BLaER1 (cell line): ENCODE results near the gene MESP2.

Source experiments
- H3K27ac ChIP-seq: shearing (Covaris generic); formaldehyde crosslinking; 2 replicates; pipeline ENCODE4 v1.8.1; 2022
- H3K27me3 ChIP-seq: shearing (Covaris generic); formaldehyde crosslinking; 2 replicates; pipeline ENCODE4 v1.8.1; 2022
- H3K36me3 ChIP-seq: shearing (Covaris generic); formaldehyde crosslinking; 2 replicates; pipeline ENCODE4 v1.8.1; 2022
- H3K4me1 ChIP-seq: shearing (Covaris generic); formaldehyde crosslinking; 2 replicates; pipeline ENCODE4 v1.8.1; 2022
- H3K4me2 ChIP-seq: shearing (Covaris generic); formaldehyde crosslinking; 2 replicates; pipeline ENCODE4 v1.8.1; 2022
- H3K4me3 ChIP-seq: shearing (Covaris generic); formaldehyde crosslinking; 2 replicates; pipeline ENCODE4 v1.8.1; 2022
- H3K9ac ChIP-seq: shearing (Covaris generic); formaldehyde crosslinking; 2 replicates; pipeline ENCODE4 v1.8.1; 2022
- H3K9me3 ChIP-seq: shearing (Covaris generic); formaldehyde crosslinking; 2 replicates; pipeline ENCODE4 v1.8.1; 2022
- H4K20me1 ChIP-seq: shearing (Covaris generic); formaldehyde crosslinking; 2 replicates; pipeline ENCODE4 v1.8.1; 2022
- Cebpa-rat ChIP-seq: shearing (Covaris generic); IDR thresholded peaks from 2 replicates; pipeline ENCODE4 v1.8.1; 2022

MESP2 gene

DNA sequence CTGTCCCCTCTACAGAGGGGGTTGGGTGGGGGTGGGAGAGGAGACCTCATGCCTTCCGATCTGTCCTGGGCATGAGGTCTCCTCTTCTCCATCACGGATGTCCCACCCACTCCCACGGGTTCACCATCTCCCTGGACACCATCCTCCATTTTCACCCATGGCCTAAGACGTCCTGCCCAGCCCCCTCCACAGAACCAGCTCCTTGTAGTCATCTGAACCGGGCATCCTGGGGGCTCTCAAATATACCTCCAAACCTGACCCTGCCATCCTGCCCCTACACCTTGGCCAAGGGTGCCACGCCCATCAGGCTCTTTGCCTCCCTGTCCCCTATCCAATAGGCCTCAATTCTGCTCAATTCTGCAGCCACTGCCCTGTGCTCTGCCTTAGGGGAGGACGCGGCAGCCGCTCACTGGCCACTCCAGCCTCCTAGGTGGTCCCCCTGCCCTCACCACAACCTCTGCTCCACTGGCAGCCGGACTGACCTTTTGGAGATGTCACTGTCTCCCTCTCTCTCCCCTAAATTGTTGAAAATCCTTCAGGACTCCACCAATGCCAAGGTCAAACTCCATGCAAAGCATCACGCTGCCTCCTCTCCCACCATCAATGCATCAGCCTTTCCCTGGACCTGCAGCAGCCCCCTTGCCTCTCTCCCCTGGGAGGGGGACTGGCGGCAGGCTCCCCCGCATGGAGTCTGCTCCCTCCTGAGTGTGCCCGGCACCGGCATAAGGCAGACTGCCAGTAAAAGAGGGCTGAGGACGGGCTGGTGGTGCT, 47.9 kb downstream of the MESP2 start:
- no peaks in the 10 kb centered on the region for H3K9me3 ChIP-seq
- peak overlapping the region; percentile 66 for H3K4me2 ChIP-seq
- no peak for TF ChIP-seq Cebpa-rat
- no peaks in the 10 kb centered on the region for H3K27me3 ChIP-seq
- no peaks in the 10 kb centered on the region for H3K36me3 ChIP-seq
- no peak overlapping the region for H3K4me3 ChIP-seq
- peaks cover 13% of the 10 kb centered on the region for H4K20me1 ChIP-seq
- peaks cover 35% of the 10 kb centered on the region for H3K4me1 ChIP-seq
- no peak overlapping the region for H3K9ac ChIP-seq
- H3K27ac ChIP-seq, result no peak overlapping the region

GRCh38 chr15:89824607-89824867, 48.4 kb downstream of the MESP2 start:
- Histone ChIP-seq H4K20me1 (peaks cover 19% of the 10 kb centered on the region), H3K27me3 (no peaks in the 10 kb centered on the region), H3K4me2 (no peak overlapping the region), H3K9ac (no peak overlapping the region), H3K9me3 (no peaks in the 10 kb centered on the region), H3K4me1 (peaks cover 35% of the 10 kb centered on the region), H3K36me3 (no peaks in the 10 kb centered on the region), H3K27ac (no peak overlapping the region), H3K4me3 (no peak overlapping the region)
- TF ChIP-seq Cebpa-rat, result no peak

DNA sequence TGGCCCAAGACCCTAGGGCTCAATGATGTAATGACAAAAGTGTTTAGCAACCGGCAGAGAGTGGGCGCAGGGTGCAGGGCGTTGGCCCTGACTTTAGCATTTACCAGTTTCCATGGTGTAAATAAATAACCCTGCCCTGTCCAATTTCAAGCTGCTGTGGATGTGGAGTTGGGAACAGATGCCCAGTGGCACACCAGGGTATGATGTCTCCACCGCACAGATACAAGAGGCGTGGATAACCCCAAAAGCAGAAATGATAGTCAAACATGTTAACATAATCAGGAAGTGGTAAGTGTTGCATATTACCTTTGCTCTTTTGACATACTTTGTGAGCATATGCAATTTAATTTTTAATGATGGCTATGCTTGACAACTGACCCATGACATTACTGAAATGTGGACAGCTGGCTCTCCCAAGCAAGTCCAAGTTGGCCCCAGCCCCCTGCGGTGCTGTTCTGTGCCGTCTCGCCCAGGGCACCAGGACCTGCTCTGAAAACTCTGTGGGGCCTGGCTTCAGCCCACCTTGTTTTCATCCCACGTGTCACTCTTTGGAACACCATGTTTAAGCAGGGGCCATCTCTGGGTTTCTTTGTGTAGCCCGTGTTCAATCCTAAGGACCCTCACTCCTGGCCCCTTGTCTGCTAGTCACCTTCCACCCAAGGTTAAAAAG, 49.3 kb downstream of the MESP2 start:
- peaks cover 35% of the 10 kb centered on the region for H3K4me1 ChIP-seq

GRCh38 chr15:89826671-89827655, 50.8 kb downstream of the MESP2 start:
- no peaks in the 10 kb centered on the region for H3K27me3 ChIP-seq
- peaks cover 41% of the 10 kb centered on the region for H4K20me1 ChIP-seq
- H3K9me3 ChIP-seq, result no peaks in the 10 kb centered on the region
- no peak for TF ChIP-seq Cebpa-rat
- no peak overlapping the region for H3K27ac ChIP-seq
- peaks cover 40% of the 10 kb centered on the region for H3K4me1 ChIP-seq
- H3K4me2 ChIP-seq, result no peak overlapping the region
- H3K4me3 ChIP-seq, result no peak overlapping the region
- H3K9ac ChIP-seq, result no peak overlapping the region
- H3K36me3 ChIP-seq, result 0 out of 2 replicates have a peak, but pooled peaks cover under 1% of the 10 kb centered on the region

More for the DNA sequence above, 49.3 kb downstream of the MESP2 start:
- no peak for TF ChIP-seq Cebpa-rat
- no peak overlapping the region for H3K4me2 ChIP-seq
- H3K27ac ChIP-seq, result no peak overlapping the region
- H3K4me3 ChIP-seq, result no peak overlapping the region
- no peaks in the 10 kb centered on the region for H3K36me3 ChIP-seq
- no peaks in the 10 kb centered on the region for H3K9me3 ChIP-seq
- no peaks in the 10 kb centered on the region for H3K27me3 ChIP-seq
- peaks cover 26% of the 10 kb centered on the region for H4K20me1 ChIP-seq
- no peak overlapping the region for H3K9ac ChIP-seq

DNA sequence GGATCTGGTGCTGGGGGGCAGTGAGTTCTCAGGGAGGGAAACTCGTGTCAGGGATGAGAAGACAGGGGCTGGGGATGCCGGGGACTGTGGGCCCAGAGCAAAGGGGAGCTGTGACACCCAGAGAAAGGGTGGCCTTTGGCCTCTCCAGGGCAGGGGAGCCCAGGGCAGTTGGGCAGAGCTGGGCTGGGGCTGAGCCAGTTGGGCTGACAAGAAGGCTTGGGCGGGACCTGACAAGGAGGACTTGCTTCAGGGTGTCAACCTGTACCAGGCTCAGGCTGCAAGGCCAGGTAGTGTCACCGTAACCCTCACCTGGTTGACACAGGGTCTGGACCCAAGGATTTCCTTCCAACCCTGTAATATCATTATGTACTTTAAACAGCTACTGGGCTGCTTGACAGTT, 51.7 kb downstream of the MESP2 start:
- no peak for TF ChIP-seq Cebpa-rat
- Histone ChIP-seq H3K4me1 (peaks cover 32% of the 10 kb centered on the region), H3K9ac (no peak overlapping the region), H3K36me3 (peaks cover 9% of the 10 kb centered on the region), H3K27ac (no peak overlapping the region), H3K4me2 (no peak overlapping the region), H3K4me3 (no peak overlapping the region), H3K27me3 (no peaks in the 10 kb centered on the region), H4K20me1 (peaks cover 44% of the 10 kb centered on the region), H3K9me3 (no peaks in the 10 kb centered on the region)
